Measurements from ENCODE around the gene BBS7.

BBS7 gene

DNA sequence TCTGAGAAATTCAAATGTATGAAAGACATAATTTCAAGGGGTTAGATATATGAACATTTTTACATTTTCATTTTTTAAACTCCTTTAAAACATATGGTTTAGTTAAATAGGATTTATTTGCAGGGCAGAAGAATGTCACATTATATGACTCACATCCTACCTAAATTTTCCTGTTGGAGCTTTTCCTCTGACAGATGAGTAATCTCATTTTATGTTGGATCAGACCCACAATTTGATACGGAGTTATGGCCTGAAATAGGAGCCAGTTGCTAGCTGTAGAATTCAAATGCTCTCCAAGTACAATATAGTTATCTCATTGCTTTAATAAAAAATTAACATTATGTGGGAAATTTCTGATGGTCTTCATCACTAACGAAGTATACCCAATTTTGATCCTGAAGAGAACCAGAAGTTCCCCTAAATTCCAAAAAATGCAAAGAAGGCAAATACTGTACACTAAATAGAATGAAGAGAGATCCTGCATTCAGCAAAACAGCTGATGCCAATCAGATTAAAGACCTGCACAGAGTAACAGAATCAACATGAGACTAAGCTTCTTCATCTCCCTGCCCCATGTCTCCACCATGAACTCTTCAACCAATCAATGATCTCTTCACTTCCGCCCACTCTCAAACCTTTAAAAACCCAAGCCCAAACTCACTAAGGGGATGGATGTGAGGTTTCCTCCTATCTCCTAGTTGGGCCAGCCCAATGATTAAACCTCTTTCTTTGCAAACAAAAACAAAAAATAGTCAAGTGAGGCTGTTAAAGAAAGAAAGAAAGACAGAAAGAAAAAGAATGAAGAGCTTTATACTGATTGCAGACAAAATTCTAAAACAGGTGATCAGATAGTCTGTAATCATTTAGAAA is 80.1 kb downstream of the BBS7 start:
- DNase-seq, result no peak

DNA sequence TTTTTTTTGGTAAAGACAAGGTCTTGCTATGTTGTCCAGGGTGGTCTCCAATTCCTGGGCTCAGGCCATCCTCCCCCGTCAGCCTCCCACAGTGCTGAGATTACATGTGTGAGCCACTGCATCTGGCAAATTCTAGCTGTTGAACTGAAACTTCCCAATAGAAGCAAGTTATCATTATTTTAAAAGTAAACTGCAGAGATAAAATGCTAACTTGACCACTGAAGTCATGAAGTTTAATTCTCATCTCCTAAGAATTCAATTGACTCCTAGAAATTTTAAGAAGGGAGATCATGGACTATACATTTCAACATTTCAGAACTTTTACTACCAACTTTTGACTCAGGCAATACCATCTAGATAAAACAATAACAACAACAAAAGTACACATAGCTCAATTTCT is 80.8 kb downstream of the BBS7 start:
- no peak for DNase-seq

DNA sequence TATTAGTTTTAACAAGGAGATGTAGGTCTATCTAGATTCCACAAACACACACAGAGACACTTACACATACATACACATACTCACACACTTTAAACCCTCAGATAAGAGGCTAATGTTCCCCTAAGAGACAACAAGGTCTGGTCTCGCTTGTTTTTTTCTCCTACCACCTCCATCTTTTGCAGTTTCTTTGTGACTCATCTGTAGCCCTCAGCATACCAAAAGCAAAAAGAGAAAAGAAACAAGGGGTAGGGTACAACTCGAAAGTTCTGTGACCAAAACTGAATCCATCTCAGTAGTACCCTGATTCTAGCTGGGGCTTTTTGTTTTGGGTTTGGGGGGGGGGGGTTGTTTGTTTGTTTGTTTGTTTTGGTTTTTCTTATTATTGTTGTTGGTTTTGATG is 81.4 kb downstream of the BBS7 start:
- no peak for DNase-seq

DNA sequence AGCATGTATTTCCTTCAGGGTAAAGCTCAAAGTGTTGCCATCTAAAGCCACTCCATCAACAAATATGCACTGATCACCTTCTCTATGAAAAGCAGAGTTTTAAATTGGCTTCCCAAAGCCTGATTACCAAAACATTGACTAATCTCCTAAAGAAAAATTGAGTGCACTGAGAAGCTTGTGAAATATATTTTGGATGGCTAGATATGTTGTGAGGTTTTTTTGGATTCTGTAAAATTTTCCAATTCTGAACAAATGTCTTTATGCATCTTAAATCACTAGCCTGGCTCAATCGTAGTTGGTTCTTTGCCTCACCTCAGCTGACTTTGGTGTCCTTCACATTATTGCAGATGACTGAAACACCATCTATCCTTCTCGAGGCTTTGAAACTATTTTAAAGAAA is 84.1 kb downstream of the BBS7 start:
- no peak for DNase-seq

DNA sequence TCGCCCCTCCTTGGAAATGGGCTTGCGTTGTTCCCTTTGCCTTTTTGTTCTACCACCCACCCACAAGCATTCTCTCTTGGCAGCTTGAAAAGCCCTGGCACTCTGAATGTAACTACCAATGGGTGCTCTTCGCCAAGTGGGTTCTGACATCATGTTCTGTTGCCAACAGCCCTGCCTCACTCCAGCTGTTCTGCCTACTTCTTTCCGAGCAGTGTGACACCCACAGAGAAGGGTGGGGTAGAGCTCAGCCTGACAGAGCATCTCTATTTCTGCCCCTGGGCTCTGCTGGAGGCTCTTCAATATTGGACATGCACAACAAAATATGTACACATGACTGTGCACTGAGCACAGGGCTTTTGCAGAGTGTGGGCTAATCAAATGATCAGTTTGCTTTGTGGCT is 84.8 kb downstream of the BBS7 start:
- no peak for DNase-seq

DNA sequence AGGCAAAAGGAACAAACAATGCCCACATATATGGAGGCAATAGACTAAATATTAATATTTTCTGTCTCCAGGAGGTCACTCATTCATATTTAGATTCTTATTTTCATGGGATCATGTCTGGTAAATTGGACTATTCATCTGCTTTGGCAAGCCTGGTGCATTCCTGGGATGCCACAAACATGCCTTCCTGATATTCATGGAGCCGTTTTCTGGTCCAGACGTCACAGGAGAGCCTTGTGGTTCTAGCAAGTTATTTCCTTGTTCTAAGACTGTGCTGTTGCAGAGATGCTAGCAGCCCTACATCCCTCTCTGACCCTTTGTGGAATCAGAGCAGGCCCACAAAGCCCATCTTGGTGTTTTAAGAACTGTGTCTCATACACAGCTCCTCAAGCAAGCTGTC is 85.3 kb downstream of the BBS7 start:
- DNase-seq, result no peak

DNA sequence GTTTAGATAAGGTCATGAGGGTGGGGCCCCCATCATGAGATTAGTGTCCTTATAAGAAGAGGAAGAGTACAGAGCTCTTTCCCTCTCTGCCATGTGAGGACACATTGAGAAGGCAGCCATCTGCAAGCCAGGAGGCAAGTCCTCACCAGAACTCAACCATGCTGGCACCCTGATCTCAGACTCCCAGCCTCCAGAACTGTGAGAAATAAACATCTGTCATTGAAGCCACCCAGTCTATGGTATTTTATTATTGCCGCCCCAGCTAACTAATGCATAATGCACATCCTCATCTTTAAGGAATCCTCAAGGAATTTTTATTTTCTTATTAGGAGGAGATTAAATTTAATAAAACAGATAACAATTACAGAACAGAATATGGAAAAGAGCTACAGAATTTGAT is 85.9 kb downstream of the BBS7 start:
- no peak for DNase-seq

DNA sequence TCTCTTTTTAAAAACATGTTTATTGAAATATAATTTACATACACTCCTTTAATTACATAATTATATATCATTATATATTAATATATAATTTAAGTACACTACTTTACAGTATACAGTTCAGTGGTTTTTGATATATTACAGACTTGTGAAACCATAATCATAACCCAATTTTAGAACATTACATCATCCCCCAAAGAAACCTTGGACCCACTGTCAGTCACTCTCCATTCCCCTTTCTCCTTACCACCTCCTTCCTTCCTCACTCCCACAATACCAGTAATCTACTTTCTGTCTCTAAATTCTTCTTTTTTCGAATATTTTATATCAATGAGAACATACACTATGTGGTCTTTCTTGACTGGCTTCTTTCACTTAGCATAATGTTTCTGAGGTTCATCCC is 87.1 kb downstream of the BBS7 start:
- no peak for DNase-seq

DNA sequence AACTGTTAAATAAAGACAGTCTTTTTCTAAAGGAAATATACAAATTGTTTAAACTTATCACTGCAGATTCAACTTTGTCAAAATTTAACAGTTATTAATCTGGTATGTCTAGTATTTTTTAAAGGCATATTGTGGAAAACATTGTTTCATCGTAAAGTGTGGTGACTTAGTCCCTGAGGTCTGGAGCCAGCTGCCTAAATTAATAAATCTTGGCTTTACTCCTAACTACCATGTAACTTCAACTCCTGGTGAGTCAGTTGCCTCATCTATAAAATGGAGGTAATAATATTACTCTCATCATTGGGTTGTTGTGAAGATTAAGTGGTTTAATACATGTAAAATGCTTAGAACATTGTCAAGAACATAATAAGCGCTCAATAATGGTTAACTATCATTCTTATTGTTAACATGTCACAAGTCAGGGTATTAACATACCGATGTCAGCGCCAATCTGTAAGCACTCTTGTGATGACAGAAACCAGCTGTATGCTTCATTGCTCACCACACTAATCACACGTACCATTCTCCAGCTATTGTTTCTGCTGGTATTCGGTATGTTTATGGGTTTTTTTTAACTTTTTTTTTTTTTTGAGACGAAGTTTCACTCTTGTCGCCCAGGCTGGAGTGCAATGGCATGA is 91.2 kb downstream of the BBS7 start:
- DNase-seq, result no peak

DNA sequence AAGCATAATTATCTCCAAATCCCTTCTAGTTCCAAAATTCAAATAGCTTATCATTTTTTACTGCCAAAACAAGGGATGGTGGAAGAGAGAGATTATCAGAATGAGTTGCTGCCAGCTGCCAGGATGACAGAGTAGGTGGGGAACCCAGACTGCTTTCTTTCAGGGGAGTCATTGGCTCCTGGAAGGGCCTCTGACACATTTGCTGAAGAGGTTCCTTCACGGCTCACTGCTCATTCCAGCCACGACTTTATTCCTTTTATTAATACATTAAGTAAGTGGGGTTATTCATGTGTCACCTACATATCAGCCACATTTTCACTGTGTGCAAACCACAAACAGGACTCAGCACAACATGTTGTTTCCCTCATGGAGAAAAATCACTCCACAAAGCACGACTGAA is 92.6 kb downstream of the BBS7 start:
- DNase-seq, result no peak

DNA sequence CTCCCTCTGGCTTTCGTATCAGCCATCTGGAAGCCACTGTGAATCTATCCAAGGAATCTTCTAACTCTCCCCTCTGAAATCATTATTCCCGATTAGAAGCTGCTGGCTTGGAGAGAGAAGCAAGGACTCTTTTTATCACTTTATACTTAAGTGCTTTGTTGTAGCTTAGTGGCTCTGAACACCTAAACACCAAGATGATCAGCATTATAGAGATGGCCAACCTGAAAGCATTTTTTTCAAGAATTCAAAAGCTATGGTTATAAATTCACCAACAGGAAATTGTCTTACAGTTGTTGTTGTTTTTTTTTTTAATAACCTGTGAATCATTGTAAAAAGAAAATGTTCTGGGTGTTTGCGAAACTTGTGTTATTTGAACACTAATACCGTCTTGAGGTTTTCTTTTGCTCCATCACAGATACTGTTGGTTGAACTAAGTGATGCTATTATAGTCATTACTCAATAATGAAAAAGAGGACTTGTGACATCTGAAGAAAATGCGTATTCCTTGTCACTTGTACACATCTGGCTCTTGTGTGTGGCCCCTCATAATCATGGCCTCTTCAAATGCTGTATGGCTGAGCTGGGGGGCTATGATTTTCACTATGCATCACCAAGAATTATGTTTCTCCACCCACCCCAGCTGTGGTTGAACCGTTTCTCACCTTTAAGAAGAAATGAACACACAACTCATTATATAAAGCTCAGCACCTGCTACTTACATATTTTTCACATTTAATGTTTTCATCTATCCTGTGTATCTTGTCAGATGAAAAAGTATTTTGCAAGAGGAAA is 93.5 kb downstream of the BBS7 start:
- no peak for DNase-seq
